HG03558 (cell line): ENCODE results near the gene TAF6.
"Not testable (repeated sequence)": the region's sequence is repeated elsewhere in the genome, so short reads cannot be mapped to it uniquely, and the experiment has no call there.

Experiments used
- ATAC-seq: cut with Tn5 transposase; IDR thresholded peaks from one replicate; pipeline ENCODE4 v1.9.1; 2021; ENCODE audit warnings: moderate number of reproducible peaks; ENCODE audit not compliant: unreplicated experiment; ENCODE audit errors: extremely low read depth

TAF6 gene

DNA sequence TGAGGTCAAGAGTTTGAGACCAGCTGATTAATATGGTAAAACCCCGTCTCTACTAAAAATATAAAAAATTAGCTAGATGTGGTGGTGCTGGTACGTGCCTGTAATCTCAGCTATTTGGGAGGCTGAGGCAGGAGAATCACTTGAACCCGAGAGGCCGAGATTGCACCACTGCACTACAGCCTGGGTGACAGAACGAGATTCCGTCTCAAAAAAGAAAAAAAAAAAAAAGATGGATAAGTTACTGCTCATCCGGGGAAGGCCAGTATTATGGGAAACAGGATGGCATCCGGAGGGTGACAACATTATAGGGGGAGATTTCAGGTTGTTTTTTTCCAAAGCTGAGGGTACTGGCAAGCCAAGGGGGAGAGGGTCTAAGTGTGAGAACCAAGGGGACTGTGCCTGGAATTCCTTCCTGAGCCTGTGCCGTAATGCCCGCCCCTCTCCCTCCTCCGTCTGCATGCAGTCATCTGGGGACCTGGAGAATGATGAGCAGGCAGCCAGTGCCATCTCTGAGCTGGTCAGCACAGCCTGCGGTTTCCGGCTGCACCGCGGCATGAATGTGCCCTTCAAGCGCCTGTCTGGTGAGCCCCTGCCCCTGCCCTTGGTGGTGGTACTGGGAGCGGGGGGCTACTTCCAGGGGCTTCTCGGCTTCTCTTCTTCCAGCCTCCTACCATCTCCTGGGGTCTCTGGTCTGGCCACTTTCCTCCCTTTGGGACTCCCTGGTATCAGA is 33.9 kb upstream of the TAF6 start:
- ATAC-seq: no peak

DNA sequence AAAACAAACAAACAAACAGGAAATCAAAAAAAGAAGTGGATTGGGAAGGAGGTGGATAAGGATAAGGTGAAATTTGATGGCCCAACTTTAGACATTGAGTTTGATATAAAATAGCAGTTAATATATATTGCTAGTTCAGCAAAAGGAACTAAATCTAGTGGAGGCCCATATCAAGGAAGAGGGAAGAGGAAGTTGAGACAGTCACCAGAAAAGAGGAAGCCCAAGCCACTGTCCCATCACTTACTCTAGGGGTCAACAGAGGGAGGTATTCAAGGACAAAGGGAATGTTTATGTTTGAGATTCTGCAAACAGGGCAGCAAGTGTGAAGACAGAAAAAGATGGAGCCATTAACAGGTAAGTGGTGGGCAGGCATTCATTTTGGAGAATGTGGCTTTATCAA is 33.2 kb upstream of the TAF6 start:
- ATAC-seq: no peak

DNA sequence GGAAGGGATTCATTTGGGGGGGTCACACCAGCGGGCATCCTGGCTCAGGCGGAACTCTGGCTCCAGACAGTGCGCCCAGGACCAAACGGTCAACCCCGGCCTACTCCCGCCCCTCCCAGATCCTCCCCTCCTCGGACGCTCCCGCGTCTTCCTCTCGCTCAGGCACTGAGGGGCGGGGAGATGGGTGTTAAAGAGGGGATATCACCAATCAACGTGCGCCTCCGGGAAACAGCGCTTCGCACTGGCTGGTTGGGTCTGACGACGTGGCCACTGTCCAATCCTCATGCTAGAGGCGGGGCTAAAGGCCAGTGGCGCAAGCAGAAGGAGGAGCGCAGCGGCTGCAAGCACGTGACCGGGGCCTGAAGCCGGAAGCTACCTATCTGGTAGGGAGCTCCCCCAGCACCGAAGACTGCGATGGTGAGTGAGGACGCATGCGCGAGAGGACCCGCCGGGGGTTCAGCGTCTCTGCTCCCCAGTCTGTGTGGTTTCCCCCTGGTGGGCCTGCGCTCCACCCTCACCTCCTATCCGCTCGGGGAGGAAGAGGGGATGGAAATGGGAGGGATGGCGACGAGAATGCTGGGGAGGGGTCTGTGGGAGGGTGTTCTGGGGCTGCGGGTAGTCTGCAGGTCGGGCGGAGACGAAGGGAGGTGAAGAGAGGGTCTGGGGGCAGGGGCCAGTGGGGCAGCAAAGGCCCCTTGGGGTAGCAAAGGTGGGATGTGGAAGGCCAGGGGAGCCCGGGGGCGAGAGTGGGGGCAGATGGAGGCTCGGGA is 29.6 kb upstream of the TAF6 start, which contains the start of gene LAMTOR4:
Gene LAMTOR4 (plus strand): TSS at position 360 of the 770 bp plus-strand sequence. CDS start 55 bp downstream, at position 415.
- peak; percentile 98 for ATAC-seq

DNA sequence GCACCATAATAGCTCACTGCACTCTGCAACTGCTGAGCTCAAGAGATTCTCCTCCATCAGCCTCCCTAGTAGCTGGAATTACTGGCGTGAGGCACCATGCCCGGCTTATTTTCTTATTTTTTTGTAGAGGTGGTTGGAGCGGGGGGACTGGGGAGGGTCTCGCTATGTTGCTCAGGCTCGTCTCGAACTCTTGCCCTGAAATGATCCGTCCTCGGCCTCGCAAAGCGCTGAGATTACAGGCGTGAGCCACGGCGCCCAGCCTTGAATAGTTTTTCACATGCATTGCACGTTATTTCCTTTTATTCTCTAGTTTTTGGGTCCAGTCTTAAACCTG is 29.0 kb upstream of the TAF6 start:
- ATAC-seq: no peak

DNA sequence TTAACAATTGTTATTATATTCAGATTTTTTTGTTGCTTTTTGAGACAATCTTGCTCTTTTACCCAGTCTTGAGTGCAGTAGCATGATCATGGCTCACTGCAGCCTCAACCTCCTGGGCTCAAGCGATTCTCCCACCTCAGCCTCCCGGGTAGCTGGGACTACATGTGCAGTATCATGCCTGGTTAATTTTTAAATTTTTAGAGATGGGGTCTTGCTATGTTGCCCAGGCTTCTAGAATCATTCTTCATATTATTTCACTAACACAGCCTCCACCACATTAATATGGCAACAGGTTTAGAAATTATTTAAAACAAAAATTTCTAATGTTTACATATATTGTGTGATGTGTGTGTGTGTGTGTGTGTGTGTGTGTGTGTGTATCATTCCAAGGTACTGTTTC is 28.1 kb upstream of the TAF6 start:
- no peak for ATAC-seq

DNA sequence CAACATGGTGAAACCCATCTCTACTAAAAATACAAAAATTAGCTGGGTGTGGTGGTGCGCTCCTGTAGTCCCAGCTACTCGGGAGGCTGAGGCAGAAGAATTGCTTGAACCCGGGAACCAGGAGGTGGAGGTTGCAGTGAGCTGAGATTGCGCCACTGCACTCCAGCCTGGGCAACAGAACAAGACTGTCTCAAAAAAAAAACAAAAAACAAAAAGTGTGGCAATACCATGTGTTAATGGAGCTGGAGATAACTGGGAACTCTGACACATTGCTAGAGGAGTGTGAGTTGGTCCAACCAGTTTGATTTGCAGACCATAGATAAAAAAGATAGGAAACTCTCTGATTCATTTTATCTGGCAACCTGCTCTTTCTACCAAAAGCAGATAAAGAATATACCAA is 27.2 kb upstream of the TAF6 start:
- ATAC-seq: not testable (repeated sequence)

DNA sequence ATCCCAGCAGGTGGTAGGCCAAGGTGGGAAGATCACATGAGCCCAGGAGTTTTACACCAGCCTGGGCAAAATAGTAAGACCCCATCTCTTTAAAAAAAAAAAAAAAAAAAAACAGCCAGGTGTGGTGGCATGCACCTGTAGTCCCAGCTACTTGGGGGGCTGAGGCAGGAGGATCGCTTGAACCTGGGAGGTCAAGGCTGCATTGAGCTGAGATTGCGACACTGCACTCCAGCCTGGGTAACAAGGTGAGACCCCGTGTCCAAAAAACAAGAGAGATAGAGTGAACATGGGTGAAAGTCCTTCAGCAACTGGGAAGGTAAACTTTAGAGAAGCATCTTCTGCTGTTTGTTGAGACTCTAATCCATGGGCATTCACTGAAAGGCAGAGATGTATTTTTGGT is 23.3 kb upstream of the TAF6 start:
- ATAC-seq: no peak

DNA sequence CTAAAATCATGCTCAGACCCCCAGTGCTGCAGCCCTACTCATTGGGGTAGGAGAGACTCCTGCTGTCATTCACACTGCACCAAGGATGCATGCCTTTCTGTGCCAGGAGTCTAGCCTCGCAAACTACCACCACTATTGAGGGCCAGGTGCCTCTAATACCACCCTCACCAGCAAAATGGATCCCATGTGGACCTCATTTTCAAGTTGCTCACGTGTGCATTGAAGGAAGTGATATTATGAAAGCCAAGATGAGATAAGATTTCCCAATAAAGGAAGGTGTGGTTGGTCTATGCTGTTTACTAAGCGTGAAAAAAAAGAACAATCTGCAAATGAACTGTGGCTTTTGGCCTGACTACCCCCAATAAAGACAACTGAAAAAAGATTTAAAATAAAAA is 22.4 kb upstream of the TAF6 start:
- no peak for ATAC-seq

DNA sequence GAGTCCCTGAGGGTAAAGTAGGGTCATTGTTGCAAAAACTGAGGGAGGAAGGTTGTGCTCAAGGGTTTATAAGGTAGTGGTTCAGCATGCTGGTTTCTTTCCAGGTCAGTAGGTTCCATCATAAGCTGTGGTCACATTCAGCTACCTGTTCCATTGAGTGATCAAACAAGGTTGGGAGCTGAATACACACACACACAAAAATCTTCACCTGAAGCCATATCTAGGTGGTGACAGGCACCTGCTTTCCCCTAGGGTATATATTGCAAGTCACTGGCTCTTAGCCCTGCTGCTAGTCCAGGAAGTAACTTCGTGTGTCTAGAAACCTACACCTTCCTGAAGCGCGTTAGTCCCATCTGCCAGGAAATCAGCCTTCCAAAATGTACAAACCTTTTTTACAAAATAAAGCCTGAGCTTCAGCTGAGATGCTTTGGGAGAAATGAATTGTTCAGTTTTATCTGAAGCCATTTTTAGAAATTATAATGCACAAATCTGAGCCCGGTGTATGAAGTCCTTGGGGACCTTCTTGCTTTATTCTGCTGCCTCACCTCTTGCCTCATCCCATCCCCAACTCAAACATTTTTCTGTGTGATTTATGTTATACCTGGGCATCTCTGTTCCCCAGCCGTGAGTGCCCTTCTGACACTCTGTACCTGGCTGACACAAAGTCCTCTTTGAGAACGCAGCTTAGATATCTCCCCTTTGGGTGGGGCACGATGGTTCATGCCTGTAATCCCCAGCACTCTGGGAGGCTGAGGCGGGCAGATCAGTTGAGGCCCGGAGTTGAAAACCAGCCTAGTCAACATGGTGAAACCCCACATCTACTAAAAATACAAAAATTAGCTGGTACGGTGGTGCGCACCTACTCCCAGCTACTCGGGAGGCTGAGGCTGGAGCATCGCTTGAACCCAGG is 18.9 kb upstream of the TAF6 start:
- no peak for ATAC-seq

DNA sequence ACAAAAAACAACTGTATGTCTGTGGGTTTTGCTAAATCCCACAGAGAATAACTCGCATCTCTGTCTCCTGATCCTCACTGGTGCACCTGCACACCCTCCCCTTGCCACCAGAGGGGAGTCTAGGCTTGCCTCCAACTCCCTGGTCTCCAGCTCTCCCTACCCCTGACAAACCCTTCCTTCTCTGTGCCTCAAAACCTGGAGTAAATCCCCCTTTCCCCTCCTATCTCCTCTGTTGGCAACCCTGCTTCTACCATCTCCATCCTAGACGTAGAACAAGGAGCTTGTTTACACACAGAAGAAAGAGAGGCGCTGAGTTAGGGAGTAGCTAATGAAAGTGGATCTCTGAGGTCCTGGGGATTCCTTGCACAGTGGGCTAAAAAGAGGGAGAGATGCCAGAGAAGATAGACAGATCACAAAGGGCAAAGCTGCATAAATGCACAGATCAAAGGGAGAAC is 13.6 kb upstream of the TAF6 start:
- ATAC-seq: peak; percentile 70

DNA sequence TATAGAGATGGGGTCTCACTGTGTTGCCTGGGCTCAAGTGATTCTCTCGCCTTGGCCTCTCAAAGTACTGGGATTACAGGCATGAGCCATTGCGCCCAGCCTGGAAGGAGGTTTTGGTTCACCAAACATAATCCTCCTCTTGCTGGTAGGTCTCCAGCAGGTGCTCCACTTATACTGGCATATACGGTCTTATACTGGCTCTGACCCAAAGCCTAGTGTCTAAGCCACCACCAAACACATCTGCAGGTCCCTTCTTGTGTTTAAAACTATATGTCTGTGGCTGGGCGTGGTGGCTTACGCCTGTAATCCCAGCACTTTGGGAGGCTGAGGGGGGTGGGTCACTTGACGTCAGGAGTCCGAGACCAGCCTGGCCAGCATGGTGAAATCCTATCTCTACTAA is 13.0 kb upstream of the TAF6 start:
- ATAC-seq: no peak

DNA sequence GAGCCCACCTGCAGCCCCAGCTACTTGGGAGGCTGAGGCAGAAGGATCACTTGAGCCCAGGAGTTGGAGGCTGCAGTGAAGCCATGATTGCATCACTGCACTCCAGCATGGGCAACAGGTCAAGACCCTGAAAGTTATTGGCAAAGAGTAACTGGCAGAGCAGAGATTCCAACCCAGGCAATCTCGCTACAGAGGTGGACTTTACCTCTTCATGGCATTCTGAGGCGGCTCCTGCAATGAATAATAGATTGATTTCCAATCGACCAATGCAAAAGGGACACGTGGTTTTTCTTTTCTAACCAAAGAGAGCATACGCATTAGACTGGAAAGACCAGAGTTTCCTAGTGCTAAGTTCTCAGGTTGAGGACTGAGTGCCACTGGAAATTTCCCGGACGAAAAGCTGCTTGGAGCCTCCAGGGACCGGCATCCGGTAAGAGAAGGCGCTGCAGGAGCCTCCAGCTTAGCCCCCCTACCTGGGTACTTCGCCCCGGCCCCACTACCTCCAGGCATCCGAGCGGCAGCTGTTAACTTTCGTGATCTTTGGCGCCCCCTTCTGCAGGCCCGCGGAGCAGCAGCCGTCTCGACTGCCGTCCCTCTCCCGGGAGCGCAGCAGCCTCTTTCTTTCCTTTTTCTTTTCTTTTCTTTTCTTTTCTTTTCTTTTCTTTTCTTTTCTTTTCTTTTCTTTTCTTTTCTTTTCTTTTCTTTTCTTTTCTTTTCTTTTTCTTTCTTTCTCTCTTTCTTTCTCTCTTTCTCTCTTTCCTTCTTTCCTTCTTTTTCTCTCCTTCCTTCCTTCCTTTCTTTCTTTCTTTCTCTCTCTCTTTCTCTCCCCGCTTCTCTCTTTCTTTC is 11.7 kb upstream of the TAF6 start:
- no peak for ATAC-seq

DNA sequence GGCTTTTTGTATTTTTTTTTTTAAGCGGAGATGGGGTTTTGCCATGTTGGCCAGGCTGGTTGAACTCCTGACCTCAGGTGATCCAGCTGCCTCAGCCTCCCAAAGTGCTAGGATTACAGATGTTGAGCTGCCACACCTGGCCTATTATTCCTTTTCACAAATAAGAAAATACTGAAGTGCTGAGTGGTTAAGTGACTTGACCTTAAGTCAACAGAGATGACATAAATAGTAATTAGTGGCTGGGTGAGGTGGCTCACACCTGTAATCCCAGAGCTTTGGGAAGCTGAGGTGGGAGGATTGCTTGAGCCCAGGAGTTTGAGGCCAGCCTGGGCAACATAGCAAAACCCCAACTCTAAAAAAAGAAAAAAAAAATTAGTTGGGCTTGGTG is 11.1 kb upstream of the TAF6 start:
- not testable (repeated sequence) for ATAC-seq

DNA sequence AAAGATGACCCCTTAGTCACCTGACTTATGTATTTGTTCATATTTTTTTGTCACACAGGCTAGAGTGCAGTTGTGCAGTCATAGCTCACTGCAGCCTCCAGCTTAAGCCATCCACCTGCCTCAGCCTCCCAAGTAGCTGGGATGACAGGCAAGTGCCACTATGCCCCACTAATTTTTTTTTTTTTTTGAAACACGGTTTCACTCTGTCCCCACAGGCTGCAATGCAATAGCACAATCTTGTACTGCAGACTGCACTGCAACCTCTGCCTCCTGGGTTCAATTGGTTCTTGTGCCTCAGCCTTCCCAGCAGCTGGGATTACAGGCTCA is 9.4 kb upstream of the TAF6 start:
- ATAC-seq: no peak

DNA sequence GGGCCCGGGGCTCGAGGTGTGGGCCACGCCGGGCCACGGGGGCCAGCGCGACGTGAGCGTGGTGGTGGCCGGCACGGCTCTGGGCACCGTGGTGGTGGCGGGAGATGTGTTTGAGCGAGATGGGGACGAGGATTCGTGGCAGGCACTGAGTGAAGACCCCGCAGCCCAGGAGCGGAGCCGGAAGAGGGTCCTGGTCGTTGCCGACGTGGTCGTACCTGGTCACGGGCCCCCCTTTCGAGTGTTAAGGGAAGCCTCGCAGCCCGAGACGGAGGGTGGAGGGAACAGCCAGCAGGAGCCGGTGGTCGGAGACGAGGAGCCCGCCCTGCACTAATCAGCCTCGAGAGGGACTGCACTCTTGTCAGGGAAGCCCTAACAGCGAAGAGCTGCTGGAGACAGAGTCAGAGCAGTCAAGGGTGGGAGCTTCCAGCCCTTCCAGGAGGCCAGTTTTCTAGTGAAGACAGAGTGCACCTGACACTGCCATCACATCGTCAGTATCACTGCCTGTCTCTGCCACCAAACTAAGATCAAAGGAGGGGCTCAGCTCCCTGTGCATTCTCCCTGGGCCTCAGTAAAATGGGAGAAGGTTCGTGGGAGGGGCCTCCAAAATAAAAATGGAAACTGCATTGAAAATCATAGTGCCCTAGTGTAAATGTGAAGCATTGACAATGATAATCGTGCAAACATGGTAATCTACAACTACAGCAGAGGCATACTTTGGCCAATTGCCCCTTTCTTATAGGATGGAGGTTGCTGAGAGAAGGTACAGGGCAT is 8.9 kb upstream of the TAF6 start:
- no peak for ATAC-seq

DNA sequence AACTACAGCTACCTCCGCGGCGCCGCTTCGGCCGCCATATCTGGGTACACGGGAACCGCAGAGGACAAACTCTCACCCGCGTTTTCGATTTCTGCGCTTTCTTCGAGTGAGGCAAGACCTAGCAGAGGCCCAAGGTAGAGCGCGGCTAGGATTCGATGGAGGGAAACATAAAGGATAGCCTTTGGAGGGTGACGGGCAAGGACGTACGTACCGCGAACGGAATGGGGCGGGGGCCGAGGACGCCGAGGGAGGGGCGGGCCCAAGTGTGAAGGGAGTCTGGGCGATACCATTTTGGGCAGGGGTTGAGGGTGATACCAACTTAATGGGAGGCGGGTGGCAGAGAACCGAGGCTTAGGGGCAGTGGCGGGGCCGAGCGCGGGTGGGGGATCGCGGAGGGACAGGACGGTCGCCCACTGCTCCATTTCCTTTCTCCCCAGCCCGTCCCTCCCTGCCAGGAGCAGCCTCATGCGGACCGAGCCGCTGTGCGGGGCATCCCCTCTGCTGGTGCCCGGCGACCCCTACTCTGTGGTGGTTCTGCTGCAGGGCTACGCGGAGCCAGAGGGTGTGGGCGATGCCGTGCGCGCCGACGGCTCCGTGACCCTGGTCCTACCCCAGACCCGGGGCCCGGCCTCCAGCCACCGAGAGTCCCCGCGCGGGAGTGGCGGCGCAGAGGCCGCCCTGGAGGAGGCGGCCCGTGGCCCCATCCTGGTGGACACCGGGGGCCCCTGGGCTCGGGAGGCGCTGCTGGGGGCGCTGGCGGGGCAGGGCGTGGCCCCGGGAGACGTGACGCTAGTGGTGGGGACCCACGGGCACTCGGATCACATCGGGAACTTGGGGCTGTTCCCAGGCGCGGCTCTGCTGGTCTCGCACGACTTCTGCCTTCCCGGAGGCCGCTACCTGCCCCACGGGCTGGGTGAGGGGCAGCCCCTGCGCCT is 8.0 kb upstream of the TAF6 start, which contains the start of gene MBLAC1:
Gene MBLAC1 (plus strand): TSS at position 37 of the 935 bp plus-strand sequence. CDS start 429 bp downstream, at position 466.
- no peak for ATAC-seq

DNA sequence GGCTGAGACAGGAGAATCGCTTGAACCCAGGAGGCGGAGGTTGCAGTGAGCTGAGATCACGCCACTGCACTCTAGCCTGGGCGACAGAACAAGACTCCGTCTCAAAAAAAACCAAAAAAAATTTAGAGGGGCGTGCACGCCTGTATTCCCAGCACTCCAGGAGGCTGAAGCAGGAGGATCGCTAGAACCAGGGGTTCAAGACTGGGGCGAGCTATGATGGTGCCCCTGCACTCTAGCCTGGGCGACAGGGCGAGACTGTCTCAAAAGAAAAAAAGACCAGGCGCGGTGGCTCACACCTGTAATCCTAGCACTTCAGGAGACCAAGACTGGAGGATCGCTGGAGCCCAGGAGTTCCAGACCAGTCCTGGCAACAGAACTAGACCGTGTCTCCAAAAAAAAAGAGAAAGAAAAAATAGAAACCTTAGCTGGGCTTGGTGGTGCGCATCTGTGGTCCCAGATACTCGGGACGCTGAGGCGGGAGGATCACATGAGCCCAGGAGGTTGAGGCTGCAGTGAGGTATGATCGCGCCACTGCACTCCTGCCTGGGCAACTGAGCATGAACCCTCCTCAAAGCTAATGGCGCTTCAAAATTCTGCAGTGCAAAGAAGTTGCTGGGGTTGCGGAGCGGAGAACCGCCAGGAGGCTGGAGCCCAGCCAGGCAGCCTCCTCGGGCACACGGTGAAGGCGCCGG is 7.2 kb upstream of the TAF6 start:
- ATAC-seq: no peak
